ENCODE data around the gene SLC17A4.

SLC17A4 gene
- 0 to 0.11 (median 0) reads per million in 9 experiments for total RNA-seq

- Mint-ChIP-seq H3K4me3 (no peak within 1 kb of the TSS), H3K9me3 (no peaks in the 10 kb centered on the region), H3K27me3 (peaks cover 12 to 20% of the 10 kb centered on the region in 2 donors), H3K4me1 (ENCODE audit: low read depth in 2 of 2) (no peaks in the 10 kb centered on the region), H3K27ac (no peak within 1 kb of the TSS), H3K36me3 (ENCODE audit: insufficient read depth) (no peaks in the 10 kb centered on the region)
- DNase-seq (no peak), ATAC-seq (replicated peaks) (no peak)
These were observed at the start of gene SLC17A4 for GRCh38 chr6:25754535-25754934. SLC17A4 (plus strand) TSS chr6:25754742; CDS start chr6:25761963, 7,221 bp downstream.

- H3K4me1 Mint-ChIP-seq (ENCODE audit: low read depth in 2 of 2): no peaks in the 10 kb centered on the region
- peaks cover 33 to 39% of the 10 kb centered on the region in 2 donors for H3K27me3 Mint-ChIP-seq
- H3K4me3 Mint-ChIP-seq: no peak overlapping the region
- H3K9me3 Mint-ChIP-seq: no peaks in the 10 kb centered on the region
- DNase-seq: no peak
- H3K36me3 Mint-ChIP-seq (ENCODE audit: insufficient read depth): no peaks in the 10 kb centered on the region
- no peak overlapping the region for H3K27ac Mint-ChIP-seq
- ATAC-seq (replicated peaks): no peak
These were observed 48.1 kb upstream of the SLC17A4 start for GRCh38 chr6:25706314-25707014.

GRCh38 chr6:25709761-25710160 lies 44.8 kb upstream of the SLC17A4 start:
- Mint-ChIP-seq H3K27ac (no peak overlapping the region), H3K36me3 (ENCODE audit: insufficient read depth) (no peaks in the 10 kb centered on the region), H3K4me1 (ENCODE audit: low read depth in 2 of 2) (no peaks in the 10 kb centered on the region), H3K27me3 (peaks cover 21 to 32% of the 10 kb centered on the region in 2 donors), H3K4me3 (no peak overlapping the region), H3K9me3 (no peaks in the 10 kb centered on the region)
- no peak for DNase-seq
- ATAC-seq (replicated peaks): no peak

- DNase-seq: no peak
- ATAC-seq (replicated peaks): no peak
- Mint-ChIP-seq H3K4me1 (ENCODE audit: low read depth in 2 of 2) (no peaks in the 10 kb centered on the region), H3K36me3 (ENCODE audit: insufficient read depth) (no peaks in the 10 kb centered on the region), H3K9me3 (no peaks in the 10 kb centered on the region), H3K27me3 (peaks cover 16 to 31% of the 10 kb centered on the region in 2 donors), H3K27ac (no peak overlapping the region), H3K4me3 (no peak overlapping the region)
These were observed 44.3 kb upstream of the SLC17A4 start for GRCh38 chr6:25710287-25710686.

GRCh38 chr6:25713824-25714223 lies 40.7 kb upstream of the SLC17A4 start:
- H3K4me1 Mint-ChIP-seq (ENCODE audit: low read depth in 2 of 2): no peaks in the 10 kb centered on the region
- no peak for ATAC-seq (replicated peaks)
- no peak overlapping the region for H3K27ac Mint-ChIP-seq
- H3K4me3 Mint-ChIP-seq: no peak overlapping the region
- no peak for DNase-seq
- no peaks in the 10 kb centered on the region for H3K9me3 Mint-ChIP-seq
- H3K27me3 Mint-ChIP-seq: peaks cover 0 to 26% of the 10 kb centered on the region in 2 donors
- H3K36me3 Mint-ChIP-seq (ENCODE audit: insufficient read depth): no peaks in the 10 kb centered on the region

- Mint-ChIP-seq H3K27ac (no peak overlapping the region), H3K9me3 (no peaks in the 10 kb centered on the region), H3K4me3 (no peak overlapping the region), H3K27me3 (peaks cover 0 to 26% of the 10 kb centered on the region in 2 donors), H3K4me1 (ENCODE audit: low read depth in 2 of 2) (no peaks in the 10 kb centered on the region), H3K36me3 (ENCODE audit: insufficient read depth) (no peaks in the 10 kb centered on the region)
- DNase-seq (no peak), ATAC-seq (replicated peaks) (no peak)
These were observed 39.8 kb upstream of the SLC17A4 start for GRCh38 chr6:25714765-25715164.

GRCh38 chr6:25715794-25716193 lies 38.7 kb upstream of the SLC17A4 start:
- H3K9me3 Mint-ChIP-seq: no peaks in the 10 kb centered on the region
- H3K4me1 Mint-ChIP-seq (ENCODE audit: low read depth in 2 of 2): no peaks in the 10 kb centered on the region
- no peaks in the 10 kb centered on the region for H3K36me3 Mint-ChIP-seq (ENCODE audit: insufficient read depth)
- no peak for DNase-seq
- H3K27me3 Mint-ChIP-seq: peaks cover 5 to 17% of the 10 kb centered on the region in 2 donors
- H3K27ac Mint-ChIP-seq: no peak overlapping the region
- no peak overlapping the region for H3K4me3 Mint-ChIP-seq
- ATAC-seq (replicated peaks): no peak

GRCh38 chr6:25717866-25718740 lies 36.4 kb upstream of the SLC17A4 start:
- Mint-ChIP-seq H3K4me1 (ENCODE audit: low read depth in 2 of 2) (no peaks in the 10 kb centered on the region), H3K4me3 (no peak overlapping the region), H3K36me3 (ENCODE audit: insufficient read depth) (no peaks in the 10 kb centered on the region), H3K9me3 (no peaks in the 10 kb centered on the region), H3K27ac (no peak overlapping the region), H3K27me3 (peaks cover 15 to 28% of the 10 kb centered on the region in 2 donors)
- ATAC-seq (replicated peaks) (no peak), DNase-seq (no peak)

GRCh38 chr6:25726122-25726911 lies 28.2 kb upstream of the SLC17A4 start:
- Mint-ChIP-seq H3K36me3 (ENCODE audit: insufficient read depth) (no peaks in the 10 kb centered on the region), H3K9me3 (no peaks in the 10 kb centered on the region), H3K27ac (no peak overlapping the region), H3K4me3 (no peak overlapping the region), H3K27me3 (peaks cover 45 to 76% of the 10 kb centered on the region in 2 donors), H3K4me1 (ENCODE audit: low read depth in 2 of 2) (no peaks in the 10 kb centered on the region)
- ATAC-seq (replicated peaks) (no peak), DNase-seq (no peak)

- H3K4me1 Mint-ChIP-seq (ENCODE audit: low read depth in 2 of 2): no peaks in the 10 kb centered on the region
- no peaks in the 10 kb centered on the region for H3K9me3 Mint-ChIP-seq
- no peak overlapping the region for H3K27ac Mint-ChIP-seq
- no peak for DNase-seq
- ATAC-seq (replicated peaks): no peak
- no peak overlapping the region for H3K4me3 Mint-ChIP-seq
- H3K27me3 Mint-ChIP-seq: peaks cover 48 to 81% of the 10 kb centered on the region in 2 donors
- no peaks in the 10 kb centered on the region for H3K36me3 Mint-ChIP-seq (ENCODE audit: insufficient read depth)
These were observed 27.5 kb upstream of the SLC17A4 start for GRCh38 chr6:25727028-25727427.

GRCh38 chr6:25730907-25731306 lies 23.6 kb upstream of the SLC17A4 start:
- no peak for ATAC-seq (replicated peaks)
- no peak overlapping the region for H3K4me3 Mint-ChIP-seq
- H3K4me1 Mint-ChIP-seq (ENCODE audit: low read depth in 2 of 2): no peaks in the 10 kb centered on the region
- H3K27me3 Mint-ChIP-seq: peaks cover 53 to 81% of the 10 kb centered on the region in 2 donors
- H3K9me3 Mint-ChIP-seq: no peaks in the 10 kb centered on the region
- DNase-seq: no peak
- no peaks in the 10 kb centered on the region for H3K36me3 Mint-ChIP-seq (ENCODE audit: insufficient read depth)
- no peak overlapping the region for H3K27ac Mint-ChIP-seq

- DNase-seq (no peak), ATAC-seq (replicated peaks) (no peak)
- H3K27me3 Mint-ChIP-seq: peaks cover 57 to 82% of the 10 kb centered on the region in 2 donors
- H3K4me1 Mint-ChIP-seq (ENCODE audit: low read depth in 2 of 2): no peaks in the 10 kb centered on the region
- no peak overlapping the region for H3K27ac Mint-ChIP-seq
- H3K36me3 Mint-ChIP-seq (ENCODE audit: insufficient read depth): no peaks in the 10 kb centered on the region
- no peak overlapping the region for H3K4me3 Mint-ChIP-seq
- H3K9me3 Mint-ChIP-seq: no peaks in the 10 kb centered on the region
These were observed 22.8 kb upstream of the SLC17A4 start for GRCh38 chr6:25731721-25732120.

- ATAC-seq (replicated peaks) (no peak), DNase-seq (no peak)
- H3K36me3 Mint-ChIP-seq (ENCODE audit: insufficient read depth): no peaks in the 10 kb centered on the region
- H3K9me3 Mint-ChIP-seq: no peaks in the 10 kb centered on the region
- no peak overlapping the region for H3K4me3 Mint-ChIP-seq
- peaks cover 62 to 85% of the 10 kb centered on the region in 2 donors for H3K27me3 Mint-ChIP-seq
- H3K4me1 Mint-ChIP-seq (ENCODE audit: low read depth in 2 of 2): no peaks in the 10 kb centered on the region
- no peak overlapping the region for H3K27ac Mint-ChIP-seq
These were observed 21.9 kb upstream of the SLC17A4 start for GRCh38 chr6:25732468-25733198.

Data from effector memory CD8-positive, alpha-beta T cell (primary cell).